ENCODE measurements around the gene DENND1C. TPM values are rescaled to one million over a fixed set of nuclear protein-coding genes. Genes with fewer than 3 reads are reported as not detected.

DENND1C gene
- total and polyA plus RNA-seq, 2 of the 8 experiments (the other 6 are each of a cell fraction or from before 2014, with no cell fraction given), result 3.6 to 4.0 TPM

GRCh38 chr19:6494438-6495036, 12.9 kb upstream of the DENND1C start (continued):
- TF ChIP-seq CHD7 (IDR thresholded peaks at IDR 0.05; ENCODE audit: insufficient replicate concordance, low read length) (no peak), KDM4A (IDR thresholded peaks at IDR 0.05; ENCODE audit: low read depth, low read length, severe bottlenecking) (no peak), EP300 (IDR thresholded peaks at IDR 0.05; ENCODE audit: borderline replicate concordance in 1 of 2, low read depth in 2 of 2, low read length in 2 of 2) (no peak), SP2 (IDR thresholded peaks at IDR 0.05; ENCODE audit: low read length) (no peak), EZH2 (IDR thresholded peaks at IDR 0.05; ENCODE audit: low read depth, low read length, severe bottlenecking) (no peak), YY1 (IDR thresholded peaks at IDR 0.05; ENCODE audit: low read depth, low read length) (no peak), ZNF274 (IDR thresholded peaks at IDR 0.05; ENCODE audit: borderline replicate concordance, extremely low read depth, low read length) (no peak), CEBPB (IDR thresholded peaks at IDR 0.05; ENCODE audit: low read depth, low read length) (no peak), CREB1 (IDR thresholded peaks at IDR 0.05) (no peak), CBX8 (IDR thresholded peaks at IDR 0.05; ENCODE audit: borderline replicate concordance, low read depth, low read length) (no peak), GTF2F1 (IDR thresholded peaks at IDR 0.05; ENCODE audit: borderline replicate concordance, low read depth, low read length) (no peak)
